ENCODE results near the gene LRRIQ1.
"Not testable (repeated sequence)": the region's sequence is repeated elsewhere in the genome, so short reads cannot be mapped to it uniquely, and the experiment has no call there.

LRRIQ1 gene

DNA sequence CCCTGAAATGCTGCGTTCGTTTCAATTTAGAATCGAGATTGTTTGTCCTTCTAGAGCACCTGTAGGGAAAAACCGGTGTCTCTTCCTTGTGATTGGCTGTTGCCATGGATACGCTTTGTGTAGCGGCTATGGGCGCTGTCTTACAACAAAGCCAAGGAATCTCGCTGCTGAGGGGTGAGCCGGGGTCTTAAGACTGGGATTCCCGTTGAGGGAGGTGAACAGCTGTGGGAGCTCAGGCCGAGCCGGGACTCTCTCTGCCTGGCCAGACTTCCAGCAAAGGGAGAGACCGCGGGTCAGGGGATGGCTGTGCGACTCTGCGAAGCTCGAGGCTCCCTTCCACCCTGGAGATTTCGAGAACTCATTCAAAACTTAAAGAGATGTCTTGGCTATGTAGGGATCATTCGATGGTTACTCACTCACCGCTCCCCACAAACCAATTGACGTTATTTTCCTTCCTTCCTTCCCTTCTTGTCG, at the start of gene LRRIQ1, which contains the start of gene TSPAN19:
Gene LRRIQ1 (plus strand): TSS at position 118 of the 474 bp plus-strand sequence. CDS start 1,826 bp downstream, outside the sequence.
Gene TSPAN19 (minus strand): TSS at position 44 of the 474 bp plus-strand sequence. CDS start 6,331 bp downstream, outside the sequence.
- DNase-seq, result no peak

DNA sequence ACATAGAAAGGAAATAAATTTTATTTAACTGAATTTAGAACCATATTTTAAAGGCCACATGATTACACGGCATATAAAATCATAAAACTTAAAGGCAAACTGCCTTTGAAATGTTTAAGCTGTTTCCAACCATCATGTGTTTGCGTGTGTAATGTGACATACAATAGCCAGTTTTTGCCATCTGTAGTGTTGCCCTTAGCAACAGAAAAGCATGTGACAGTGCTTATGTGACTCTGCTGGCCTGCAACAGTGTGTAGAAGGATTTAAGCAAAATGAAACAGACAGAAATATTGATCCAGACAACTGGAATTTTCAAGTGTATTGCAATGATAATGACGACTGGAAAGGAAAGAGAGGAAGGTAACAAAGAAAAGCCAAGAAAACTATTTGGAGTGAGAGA, 49.6 kb upstream of the LRRIQ1 start:
- DNase-seq, result no peak

- no peak for DNase-seq
Measured at GRCh38 chr12:84994426-84994825, 41.7 kb upstream of the LRRIQ1 start.

DNA sequence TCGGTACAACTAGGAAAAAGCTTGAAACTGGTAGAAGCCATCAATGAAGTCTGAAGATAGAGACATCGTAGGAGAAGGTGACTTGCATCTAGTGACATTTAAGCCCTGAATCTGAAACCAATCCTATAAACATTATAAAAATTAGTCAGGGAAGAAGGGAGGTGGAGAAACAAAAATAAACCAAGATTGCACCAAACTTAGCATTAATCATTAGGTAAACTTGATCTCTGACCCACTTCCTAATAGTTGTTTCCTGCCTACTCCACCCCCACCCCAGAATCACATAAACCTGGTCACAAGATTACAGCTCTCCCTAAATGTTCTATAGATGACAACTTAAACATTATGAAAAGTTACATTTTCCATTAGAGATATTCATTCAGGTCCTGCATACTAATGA, 40.5 kb upstream of the LRRIQ1 start:
- DNase-seq, result no peak

DNA sequence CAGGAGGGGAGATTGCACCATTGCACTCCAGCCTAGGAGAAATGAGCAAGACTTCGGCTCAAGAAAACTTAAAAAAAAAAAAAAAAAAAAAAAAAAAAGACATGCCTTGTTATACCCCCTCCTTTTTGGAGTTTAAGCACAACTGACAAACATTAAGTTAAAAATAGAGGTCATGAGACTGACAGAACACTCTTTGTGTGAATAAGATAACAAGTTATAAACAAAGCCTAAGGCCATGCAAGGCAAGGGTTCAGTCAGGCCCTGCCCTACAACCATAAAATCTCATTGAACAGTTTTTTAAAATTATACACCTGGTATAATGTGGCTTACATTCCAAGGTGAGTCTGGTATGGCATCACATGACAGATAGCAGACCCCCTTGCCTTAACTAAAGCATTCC, 39.4 kb upstream of the LRRIQ1 start:
- DNase-seq, result no peak

DNA sequence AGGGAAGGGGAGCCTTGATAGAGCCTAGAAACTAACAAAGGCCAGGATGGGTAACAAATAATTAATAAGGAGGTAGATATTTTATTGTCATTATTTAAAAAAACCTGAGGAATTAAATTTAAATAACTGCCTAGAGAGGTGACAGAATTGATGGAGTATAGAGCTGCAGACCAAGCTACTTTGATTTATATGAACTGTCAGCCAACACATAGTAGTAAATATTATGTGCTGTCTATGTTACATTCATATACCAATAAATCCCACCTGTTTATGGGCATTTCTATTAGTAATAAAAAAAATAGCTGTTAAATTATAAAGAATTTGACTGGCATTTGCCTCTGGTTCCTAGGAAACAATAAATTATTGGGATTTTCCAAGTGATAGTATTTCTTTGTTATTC, 37.8 kb upstream of the LRRIQ1 start:
- no peak for DNase-seq

DNA sequence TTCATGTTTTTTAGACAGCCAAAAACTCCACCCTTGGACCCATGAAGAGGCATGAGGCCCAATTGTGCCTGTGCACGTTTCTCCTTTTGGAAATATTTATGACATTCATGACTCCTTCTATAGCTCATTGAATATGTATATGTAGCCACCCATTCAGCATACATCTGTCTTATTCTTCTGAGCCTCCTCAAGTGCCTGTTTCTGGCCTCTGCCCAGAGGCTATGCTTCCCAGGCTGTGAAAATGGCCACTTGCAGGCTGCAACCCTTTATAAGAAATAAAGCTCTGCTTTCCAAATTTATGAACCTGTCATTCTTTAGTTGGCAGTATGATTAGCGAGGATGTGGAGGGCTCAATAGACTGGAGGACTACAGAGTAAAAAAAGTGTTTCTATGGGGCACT, 35.4 kb upstream of the LRRIQ1 start:
- DNase-seq, result no peak

DNA sequence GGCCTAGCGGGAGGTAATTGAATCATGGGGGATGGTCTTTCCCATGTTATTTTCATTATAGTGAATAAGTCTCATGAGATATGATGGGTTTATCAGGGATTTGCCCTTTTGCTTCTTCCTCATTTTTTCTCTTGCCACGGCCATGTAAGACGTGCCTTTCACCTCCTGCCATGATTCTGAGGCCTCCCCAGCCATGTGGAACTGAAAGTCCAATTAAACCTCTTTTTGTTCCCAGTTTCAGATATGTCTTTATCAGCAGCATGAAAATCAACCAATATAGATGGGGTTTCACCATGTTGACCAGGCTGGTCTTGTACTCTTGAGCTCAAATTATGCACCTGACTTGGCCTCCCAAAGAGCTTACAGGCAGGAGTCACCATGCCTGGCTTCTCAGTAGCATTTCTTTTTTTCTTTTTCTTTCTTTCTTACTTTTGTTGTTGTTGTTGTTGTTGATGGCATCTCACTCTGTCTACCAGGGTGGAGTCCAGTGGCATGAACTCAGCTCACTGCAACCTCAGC, 33.3 kb upstream of the LRRIQ1 start:
- DNase-seq, result no peak

- no peak for DNase-seq
Measured at GRCh38 chr12:85004204-85004603, 31.9 kb upstream of the LRRIQ1 start.

DNA sequence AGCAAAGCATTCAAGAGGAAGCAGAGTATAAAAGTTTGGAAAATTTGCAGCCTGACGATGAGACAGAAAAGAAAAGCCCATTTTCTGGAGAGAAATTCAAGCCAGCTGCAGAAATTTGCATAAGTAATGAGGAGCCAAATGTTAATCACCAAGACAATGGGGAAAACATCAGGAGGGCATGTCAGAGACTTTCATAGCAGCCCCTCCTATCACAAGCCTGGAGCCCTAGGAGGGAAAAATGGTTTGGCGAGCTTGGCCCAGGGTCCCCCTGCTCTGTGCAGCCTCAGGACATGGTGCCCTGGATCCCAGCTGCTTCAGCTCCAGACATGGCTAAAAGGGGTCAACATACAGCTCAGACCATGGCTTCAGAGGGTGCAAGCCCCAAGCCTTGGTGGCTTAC, 31.1 kb upstream of the LRRIQ1 start:
- not testable (repeated sequence) for DNase-seq

DNA sequence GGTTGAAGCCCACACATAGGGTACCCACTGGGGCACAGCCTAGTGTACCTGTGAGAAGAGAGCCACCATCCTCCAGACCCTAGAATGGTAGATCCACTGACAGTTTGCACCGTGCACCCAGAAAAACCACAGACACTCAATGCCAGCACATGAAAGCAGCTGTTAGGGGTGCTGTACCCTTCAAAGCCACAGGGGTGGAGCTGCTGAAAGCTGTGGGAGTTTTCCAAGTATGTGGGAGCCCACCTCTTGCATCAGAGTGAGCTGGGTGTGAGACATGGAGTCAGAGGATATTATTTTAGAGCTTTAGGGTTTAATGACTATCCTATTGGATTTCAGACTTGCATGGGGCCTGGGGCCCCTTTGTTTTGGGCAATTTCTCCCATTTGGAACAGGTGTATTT, 30.5 kb upstream of the LRRIQ1 start:
- no peak for DNase-seq

GRCh38 chr12:85006206-85006605, 29.9 kb upstream of the LRRIQ1 start:
- no peak for DNase-seq

DNA sequence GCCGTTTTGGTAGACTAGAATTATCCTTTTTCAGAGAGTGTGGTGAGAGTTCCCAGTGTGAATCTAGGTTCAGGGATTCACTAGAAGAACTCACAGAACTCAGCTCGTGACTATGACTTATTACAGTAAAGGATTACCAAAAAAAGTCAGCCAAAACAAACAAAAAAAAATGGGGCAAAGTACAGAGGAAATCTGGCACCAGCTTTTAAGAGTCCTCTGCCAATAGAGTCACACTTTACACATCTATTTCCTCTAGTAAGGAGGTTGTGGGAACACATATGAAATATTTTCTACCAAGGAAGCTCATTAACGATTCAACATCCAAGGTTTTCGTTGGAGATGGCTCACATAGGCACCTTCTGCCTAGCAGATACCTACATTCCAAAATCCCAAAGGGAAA, 28.3 kb upstream of the LRRIQ1 start:
- DNase-seq, result no peak

- no peak for DNase-seq
Measured at GRCh38 chr12:85016413-85016812, 19.7 kb upstream of the LRRIQ1 start.

- no peak for DNase-seq
Measured at GRCh38 chr12:85017133-85017532, 19.0 kb upstream of the LRRIQ1 start.

GRCh38 chr12:85017618-85018017, 18.5 kb upstream of the LRRIQ1 start:
- no peak for DNase-seq

GRCh38 chr12:85018098-85018497, 18.1 kb upstream of the LRRIQ1 start:
- no peak for DNase-seq

DNA sequence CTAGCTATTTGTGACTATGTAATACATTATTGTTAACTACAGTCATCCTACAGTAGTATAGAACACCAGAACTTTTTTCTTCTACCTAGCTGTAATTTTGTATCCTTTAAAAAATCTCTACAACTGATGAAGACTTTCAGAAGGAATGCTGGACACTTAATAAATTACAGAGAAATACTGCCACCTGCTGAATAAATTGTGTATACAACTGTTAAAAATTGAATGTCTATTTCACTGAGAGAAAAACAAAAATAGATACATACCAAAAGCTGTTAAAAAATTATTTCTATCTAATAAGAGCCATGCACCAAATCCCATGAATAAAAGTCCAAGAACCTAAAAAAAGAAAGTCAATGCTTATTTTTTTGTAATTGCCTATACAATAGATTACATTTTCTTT, 6.7 kb upstream of the LRRIQ1 start:
- no peak for DNase-seq

- no peak for DNase-seq
Measured at GRCh38 chr12:85036733-85037132, 582 bp downstream of the LRRIQ1 start.

GRCh38 chr12:85041395-85041794, 5.2 kb downstream of the LRRIQ1 start:
- DNase-seq, result no peak

DNA sequence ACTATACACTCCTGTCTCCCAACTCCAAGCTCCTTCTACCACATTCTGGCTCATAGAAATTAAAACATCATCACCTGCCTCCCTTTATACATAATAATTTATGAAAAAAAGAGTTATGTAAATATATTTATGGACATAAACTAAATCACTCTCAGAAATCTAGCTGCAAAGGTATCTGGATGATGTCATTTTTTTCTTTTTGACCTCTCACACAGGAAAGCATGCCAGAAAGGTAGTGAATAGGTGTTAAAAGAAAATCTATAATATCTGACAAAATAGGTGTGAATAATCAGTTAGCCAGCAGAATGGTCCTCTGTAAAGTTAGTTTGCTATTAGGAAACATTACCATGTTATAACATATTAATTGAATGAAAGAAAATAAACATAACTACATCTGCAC, 7.7 kb downstream of the LRRIQ1 start:
- DNase-seq, result no peak

DNA sequence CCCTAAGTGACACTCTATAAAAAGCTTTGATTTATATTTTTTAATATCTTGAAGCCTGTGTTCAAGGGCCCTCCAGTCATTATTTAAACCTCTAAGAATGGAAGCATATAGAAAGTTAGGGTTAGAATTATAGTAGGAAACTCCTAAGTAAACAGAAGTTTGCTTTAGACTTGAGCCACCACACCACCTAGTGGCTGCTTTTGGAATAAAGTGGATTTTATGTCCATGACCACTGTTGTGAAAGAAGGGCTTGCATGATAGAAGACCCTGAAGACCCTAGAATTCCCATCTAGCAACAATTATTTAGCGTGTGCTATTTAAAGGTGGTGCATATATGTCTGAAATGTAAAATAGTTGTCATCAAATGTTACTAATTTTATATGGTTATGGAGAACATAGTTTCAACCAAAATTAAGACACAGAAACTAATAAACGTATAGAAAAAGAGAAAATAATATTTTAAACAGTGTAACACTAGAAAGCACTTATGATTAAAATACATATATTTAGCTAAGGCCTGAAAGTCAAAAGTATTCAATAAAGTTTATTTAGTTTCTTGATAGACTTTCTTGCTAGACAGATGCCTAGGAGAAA, 21.3 kb downstream of the LRRIQ1 start:
- no peak for DNase-seq

- DNase-seq, result no peak
Measured at GRCh38 chr12:85058339-85058738, 22.2 kb downstream of the LRRIQ1 start.

- DNase-seq, result no peak
Measured at GRCh38 chr12:85059594-85059993, 23.4 kb downstream of the LRRIQ1 start.

GRCh38 chr12:85060916-85061315, 24.8 kb downstream of the LRRIQ1 start:
- DNase-seq, result no peak
